Activated CD8-positive, alpha-beta memory T cell treated with anti-CD3 and anti-CD28 coated beads, Interleukin-2, amount 10 ng/mL, durations not matched to agents 7 days and 5 days (primary cell): ENCODE measurements around the gene COMMD9. TPM values are rescaled to one million over a fixed set of nuclear protein-coding genes. Genes with fewer than 3 reads are reported as not detected.

ENCODE experiments used
- ATAC-seq: fragments of 150-1000 bp; cut with Tn5 transposase; one replicate; pipeline ENCODE4 v1.10.0; 2021; ENCODE audit warnings: moderate library complexity
- CTCF ChIA-PET: fragments of 350-600 bp; sonication (Branson Sonifier 250); formaldehyde crosslinking; loops from one replicate; lab custom pipeline; 2021; ENCODE audit warnings: antibody characterized with exemption; lab: Charles Lee
- DNase-seq: peaks from one replicate; pipeline ENCODE4 v3.0.0-alpha.2; 2020
- H3K27ac Mint-ChIP-seq: one replicate; pipeline ENCODE4 v1.8.0; 2021; ENCODE audit warnings: mild to moderate bottlenecking, mixed read lengths
- H3K27me3 Mint-ChIP-seq: one replicate; pipeline ENCODE4 v1.8.0; 2021; ENCODE audit warnings: mixed read lengths
- H3K36me3 Mint-ChIP-seq: one replicate; pipeline ENCODE4 v1.8.0; 2021; ENCODE audit warnings: mild to moderate bottlenecking, mixed read lengths
- H3K4me1 Mint-ChIP-seq: one replicate; pipeline ENCODE4 v1.8.0; 2021; ENCODE audit warnings: mixed read lengths
- H3K4me3 Mint-ChIP-seq: one replicate; pipeline ENCODE4 v1.8.0; 2021; ENCODE audit warnings: mild to moderate bottlenecking, moderate library complexity, mixed read lengths
- H3K9me3 Mint-ChIP-seq: one replicate; pipeline ENCODE4 v1.8.0; 2022; ENCODE audit warnings: low read depth, mixed read lengths
- total RNA-seq, 2 experiments: library from RNA; stranded (reverse); gene quantifications; one replicate each; pipeline ENCODE4 v1.2.3, GENCODE V29; 2021

The COMMD9 gene
- total RNA-seq, 2 experiments from 2014 or later = 33.2 to 40.0 TPM

GRCh38 chr11:36312611-36313472, 23.6 kb upstream of the COMMD9 start:
- H3K27me3 Mint-ChIP-seq = peaks cover 39% of the 10 kb centered on the region
- CTCF ChIA-PET = no interaction called here
- ATAC-seq (no peak), DNase-seq (no peak)
- H3K4me1 Mint-ChIP-seq = no peaks in the 10 kb centered on the region
- no peak overlapping the region for H3K27ac Mint-ChIP-seq
- no peak overlapping the region for H3K4me3 Mint-ChIP-seq
- H3K9me3 Mint-ChIP-seq = no peaks in the 10 kb centered on the region
- H3K36me3 Mint-ChIP-seq = no peaks in the 10 kb centered on the region

GRCh38 chr11:36311926-36312595, 22.8 kb upstream of the COMMD9 start:
- CTCF ChIA-PET = no interaction called here
- Mint-ChIP-seq H3K27ac (no peak overlapping the region), H3K4me3 (no peak overlapping the region), H3K36me3 (no peaks in the 10 kb centered on the region), H3K27me3 (peaks cover 39% of the 10 kb centered on the region), H3K4me1 (no peaks in the 10 kb centered on the region), H3K9me3 (no peaks in the 10 kb centered on the region)
- ATAC-seq = no peak
- DNase-seq = no peak

- CTCF ChIA-PET = no interaction called here
- peaks cover 22% of the 10 kb centered on the region for H3K27me3 Mint-ChIP-seq
Observed at GRCh38 chr11:36309779-36310178, 20.6 kb upstream of the COMMD9 start.

GRCh38 chr11:36308577-36308976, 19.4 kb upstream of the COMMD9 start:
- Mint-ChIP-seq H3K27ac (no peak overlapping the region), H3K27me3 (peaks cover 12% of the 10 kb centered on the region), H3K36me3 (no peaks in the 10 kb centered on the region), H3K9me3 (peaks cover 2% of the 10 kb centered on the region), H3K4me3 (no peak overlapping the region), H3K4me1 (no peaks in the 10 kb centered on the region)
- DNase-seq (no peak), ATAC-seq (no peak)
- CTCF ChIA-PET = no interaction called here

More at GRCh38 chr11:36309779-36310178, 20.6 kb upstream of the COMMD9 start:
- Mint-ChIP-seq H3K4me1 (no peaks in the 10 kb centered on the region), H3K36me3 (no peaks in the 10 kb centered on the region), H3K27ac (no peak overlapping the region), H3K9me3 (peaks cover 2% of the 10 kb centered on the region), H3K4me3 (no peak overlapping the region)
- DNase-seq = no peak
- no peak for ATAC-seq

GRCh38 chr11:36306888-36307287, 17.7 kb upstream of the COMMD9 start:
- Mint-ChIP-seq H3K9me3 (peaks cover 2% of the 10 kb centered on the region), H3K4me1 (no peaks in the 10 kb centered on the region)
- no peak for ATAC-seq

GRCh38 chr11:36305047-36305446, 15.8 kb upstream of the COMMD9 start:
- Mint-ChIP-seq H3K27me3 (no peaks in the 10 kb centered on the region), H3K27ac (no peak overlapping the region), H3K4me1 (no peaks in the 10 kb centered on the region), H3K36me3 (no peaks in the 10 kb centered on the region), H3K9me3 (peaks cover 2% of the 10 kb centered on the region), H3K4me3 (no peak overlapping the region)
- DNase-seq (no peak), ATAC-seq (no peak)
- CTCF ChIA-PET = no interaction called here

More at GRCh38 chr11:36306888-36307287, 17.7 kb upstream of the COMMD9 start:
- Mint-ChIP-seq H3K27me3 (peaks cover 3% of the 10 kb centered on the region), H3K4me3 (no peak overlapping the region), H3K36me3 (no peaks in the 10 kb centered on the region), H3K27ac (no peak overlapping the region)
- DNase-seq = no peak
- CTCF ChIA-PET = interaction anchor here (0.9 kb wide), 1 partner anchor 15 kb away, joined by 3 read pairs; no protein-coding TSS in a partner anchor

- H3K4me1 Mint-ChIP-seq = no peaks in the 10 kb centered on the region
- CTCF ChIA-PET = interaction anchor here (0.7 to 2.2 kb wide), 2 partner anchors 12 to 175 kb away, joined by 3 to 8 read pairs; no protein-coding TSS in a partner anchor
Observed at GRCh38 chr11:36304351-36304750, 15.1 kb upstream of the COMMD9 start.

GRCh38 chr11:36300650-36301049, 11.4 kb upstream of the COMMD9 start:
- no peak overlapping the region for H3K27ac Mint-ChIP-seq
- ATAC-seq (no peak), DNase-seq (no peak)
- CTCF ChIA-PET = interaction anchor here (1.6 to 1.9 kb wide), 2 partner anchors 9 to 177 kb away, joined by 4 to 10 read pairs; no protein-coding TSS in a partner anchor
- no peaks in the 10 kb centered on the region for H3K4me1 Mint-ChIP-seq
- H3K36me3 Mint-ChIP-seq = no peaks in the 10 kb centered on the region
- no peaks in the 10 kb centered on the region for H3K9me3 Mint-ChIP-seq
- no peak overlapping the region for H3K4me3 Mint-ChIP-seq
- peaks cover 6% of the 10 kb centered on the region for H3K27me3 Mint-ChIP-seq

More at GRCh38 chr11:36304351-36304750, 15.1 kb upstream of the COMMD9 start:
- peaks cover 2% of the 10 kb centered on the region for H3K9me3 Mint-ChIP-seq
- ATAC-seq (no peak), DNase-seq (no peak)
- no peak overlapping the region for H3K4me3 Mint-ChIP-seq
- no peaks in the 10 kb centered on the region for H3K36me3 Mint-ChIP-seq
- H3K27me3 Mint-ChIP-seq = peaks cover 2% of the 10 kb centered on the region
- H3K27ac Mint-ChIP-seq = no peak overlapping the region

GRCh38 chr11:36296884-36297543, 7.8 kb upstream of the COMMD9 start:
- ATAC-seq (no peak), DNase-seq (no peak)
- H3K27me3 Mint-ChIP-seq = peaks cover 9% of the 10 kb centered on the region
- CTCF ChIA-PET = interaction anchor here (1.2 to 6.9 kb wide), 3 partner anchors 181 to 214 kb away, joined by 3 to 65 read pairs (median 4); no protein-coding TSS in a partner anchor
- no peak overlapping the region for H3K4me3 Mint-ChIP-seq
- no peak overlapping the region for H3K27ac Mint-ChIP-seq
- no peaks in the 10 kb centered on the region for H3K4me1 Mint-ChIP-seq
- H3K36me3 Mint-ChIP-seq = no peaks in the 10 kb centered on the region
- H3K9me3 Mint-ChIP-seq = no peaks in the 10 kb centered on the region

- Mint-ChIP-seq H3K4me3 (no peak within 1 kb of the TSS), H3K4me1 (no peaks in the 10 kb centered on the region)
- CTCF ChIA-PET = interaction anchor here (1.2 to 6.9 kb wide), 3 partner anchors 182 to 215 kb away, joined by 3 to 65 read pairs (median 4); no protein-coding TSS in a partner anchor
Observed at GRCh38 chr11:36295926-36296325, 6.7 kb upstream of the COMMD9 start, which contains the start of gene PRR5L. Gene PRR5L, plus strand, starts transcription at chr11:36296288. Its CDS starts 104,834 bp downstream, at chr11:36401122.

GRCh38 chr11:36292311-36292722, 3.1 kb upstream of the COMMD9 start:
- H3K9me3 Mint-ChIP-seq = no peaks in the 10 kb centered on the region
- H3K27ac Mint-ChIP-seq = no peak overlapping the region
- CTCF ChIA-PET = interaction anchor here (0.7 to 6.9 kb wide), 33 partner anchors 8 to 455 kb away, joined by 3 to 71 read pairs (median 4); partner anchors contain the start of gene TRAF6
- no peak for ATAC-seq
- peaks cover 20% of the 10 kb centered on the region for H3K4me1 Mint-ChIP-seq
- DNase-seq = no peak
- no peak overlapping the region for H3K4me3 Mint-ChIP-seq
- peaks cover 5% of the 10 kb centered on the region for H3K27me3 Mint-ChIP-seq
- no peaks in the 10 kb centered on the region for H3K36me3 Mint-ChIP-seq

More at GRCh38 chr11:36295926-36296325, 6.7 kb upstream of the COMMD9 start, which contains the start of gene PRR5L:
- Mint-ChIP-seq H3K36me3 (no peaks in the 10 kb centered on the region), H3K27ac (no peak within 1 kb of the TSS), H3K27me3 (peaks cover 9% of the 10 kb centered on the region), H3K9me3 (no peaks in the 10 kb centered on the region)
- DNase-seq (no peak), ATAC-seq (no peak)

- Mint-ChIP-seq H3K36me3 (no peaks in the 10 kb centered on the region), H3K27me3 (no peaks in the 10 kb centered on the region), H3K4me3 (peak overlapping the region; percentile 88), H3K9me3 (no peaks in the 10 kb centered on the region), H3K27ac (peak overlapping the region; percentile 69), H3K4me1 (peaks cover 24% of the 10 kb centered on the region)
- no peak for DNase-seq
- CTCF ChIA-PET = interaction anchor here (0.6 to 5.0 kb wide), 7 partner anchors 13 to 458 kb away, joined by 3 to 71 read pairs (median 4); no protein-coding TSS in a partner anchor
- no peak for ATAC-seq
Observed at GRCh38 chr11:36288442-36289225, 590 bp downstream of the COMMD9 start.
